GM18861 (cell line): Measurements from ENCODE around the gene CHMP1B.
"Not testable (repeated sequence)": the region's sequence is repeated elsewhere in the genome, so short reads cannot be mapped to it uniquely, and the experiment has no call there.

Experiments
- ATAC-seq: cut with Tn5 transposase; IDR thresholded peaks from one replicate; pipeline ENCODE4 v1.9.1; 2021; ENCODE audit not compliant: unreplicated experiment

The CHMP1B gene

GRCh38 chr18:11839556-11839955 lies 11.7 kb upstream of the CHMP1B start:
- no peak for ATAC-seq

DNA sequence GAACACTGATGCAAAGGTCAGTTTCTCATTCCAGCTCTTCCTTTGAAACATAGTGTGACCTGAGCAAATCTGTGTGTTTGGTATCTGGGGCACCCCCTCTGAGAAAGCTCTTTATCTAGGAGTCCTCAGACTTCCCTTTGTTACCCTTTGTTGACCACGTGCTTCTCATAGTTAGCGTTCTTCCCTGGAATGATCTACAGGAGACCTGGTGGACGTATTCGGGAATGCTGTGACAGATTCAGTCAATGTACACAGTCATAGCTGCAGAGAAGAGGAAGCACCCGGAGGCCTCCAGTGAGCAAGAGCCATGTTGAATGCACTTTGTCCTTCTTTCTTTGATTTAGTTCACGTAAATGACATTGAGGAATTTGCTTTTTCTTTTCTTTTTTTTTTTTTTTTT lies 10.7 kb upstream of the CHMP1B start:
- ATAC-seq: no peak

- ATAC-seq: no peak
Measured at GRCh38 chr18:11842562-11842961, 8.7 kb upstream of the CHMP1B start.

GRCh38 chr18:11844436-11844835 lies 6.8 kb upstream of the CHMP1B start:
- ATAC-seq: no peak

DNA sequence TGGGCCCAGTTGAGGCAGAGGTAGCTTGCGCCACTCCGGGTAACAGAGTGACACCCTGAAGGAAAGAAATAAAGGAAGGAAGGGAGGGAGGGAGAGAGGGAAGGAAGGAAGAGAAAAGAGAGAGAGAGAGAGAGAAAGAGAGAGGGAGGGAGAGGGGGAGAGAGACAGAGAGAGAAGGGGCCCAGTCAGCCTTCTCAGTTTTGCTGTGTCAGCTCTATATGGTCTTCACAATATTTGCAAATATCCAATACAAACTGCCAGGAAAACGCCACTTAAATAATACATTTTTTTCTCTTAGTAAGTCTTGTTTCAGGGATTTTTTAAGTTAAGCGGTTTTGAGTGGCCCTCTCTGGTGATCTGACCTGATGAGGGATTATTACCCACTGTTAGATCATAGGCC lies 5.6 kb upstream of the CHMP1B start:
- no peak for ATAC-seq

DNA sequence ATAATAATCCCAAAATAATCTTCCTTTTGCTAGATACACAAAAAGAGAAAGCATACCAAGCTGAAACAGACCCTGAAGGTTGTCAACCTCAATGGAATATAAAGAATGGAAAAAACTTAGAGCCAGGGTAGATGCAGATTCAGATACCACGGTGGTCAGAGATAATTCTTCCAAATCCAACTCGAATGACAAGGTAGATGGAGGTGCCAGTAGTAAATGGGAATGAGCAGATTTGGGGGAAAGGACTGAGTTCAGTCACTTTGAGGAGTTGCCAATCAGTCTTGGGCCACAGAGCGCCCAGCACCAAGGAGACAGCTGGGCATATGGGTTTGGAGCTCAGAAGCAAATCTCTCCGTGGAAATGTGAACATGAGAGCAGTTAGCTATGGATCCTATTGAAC lies 3.4 kb upstream of the CHMP1B start:
- no peak for ATAC-seq

DNA sequence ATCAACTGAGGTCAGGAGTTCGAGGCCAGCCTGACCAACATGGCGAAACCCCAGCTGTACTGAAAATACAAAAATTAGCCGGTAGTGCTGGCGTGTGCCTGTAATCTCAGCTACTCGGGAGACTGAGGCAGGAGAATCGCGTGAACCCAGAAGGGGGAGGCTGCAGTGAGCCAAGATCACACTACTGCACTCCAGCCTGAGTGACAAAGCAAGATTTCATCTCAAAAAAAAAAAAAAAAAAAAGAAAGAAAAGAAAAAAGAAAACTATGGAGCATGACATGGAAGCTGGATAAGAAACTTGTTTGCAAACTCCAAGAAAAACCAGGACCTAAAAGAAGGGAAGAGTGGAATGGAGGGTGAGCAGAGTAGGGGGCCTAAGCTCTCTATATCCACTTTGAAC lies 1.9 kb upstream of the CHMP1B start:
- no peak for ATAC-seq

DNA sequence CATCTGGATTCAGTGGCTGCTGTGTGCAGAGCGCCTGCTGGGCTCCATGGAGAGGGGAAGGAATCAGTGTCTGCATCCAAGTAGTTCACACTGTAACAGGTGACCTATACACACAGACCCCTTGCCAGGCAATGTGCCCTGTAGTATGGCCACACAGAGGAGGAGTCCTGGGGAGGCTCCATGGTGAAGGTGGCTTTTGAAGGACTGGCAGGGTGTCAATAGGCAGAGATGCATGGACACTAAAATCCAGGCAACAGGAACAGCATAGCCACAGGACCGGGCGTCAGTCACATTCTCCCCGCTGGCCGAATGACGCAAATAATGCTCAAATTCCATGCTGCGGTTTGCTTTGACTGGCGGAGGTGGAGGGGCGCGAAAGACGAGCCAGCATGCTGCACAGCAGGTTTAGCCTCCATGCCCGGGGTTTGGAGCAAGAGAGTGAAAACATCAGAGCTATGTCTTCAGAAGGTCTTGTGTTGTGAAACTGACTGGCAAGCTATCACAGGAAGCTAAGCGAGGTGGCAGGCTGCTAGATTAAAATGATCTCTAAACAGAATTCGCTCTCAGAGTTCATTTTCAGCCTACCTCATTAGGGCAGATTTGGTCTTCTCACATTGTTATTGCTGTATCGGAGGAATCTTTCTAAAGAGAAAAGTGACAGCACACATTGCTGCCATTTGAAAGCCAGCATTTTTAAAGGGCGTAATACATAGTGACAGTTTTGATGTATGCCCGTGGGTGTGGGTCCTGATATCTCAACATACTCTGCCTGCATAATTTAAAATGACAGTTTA lies 1.2 kb upstream of the CHMP1B start:
- ATAC-seq: no peak

- ATAC-seq: peak; percentile 33
Measured at GRCh38 chr18:11850821-11851145, 430 bp upstream of the CHMP1B start.

DNA sequence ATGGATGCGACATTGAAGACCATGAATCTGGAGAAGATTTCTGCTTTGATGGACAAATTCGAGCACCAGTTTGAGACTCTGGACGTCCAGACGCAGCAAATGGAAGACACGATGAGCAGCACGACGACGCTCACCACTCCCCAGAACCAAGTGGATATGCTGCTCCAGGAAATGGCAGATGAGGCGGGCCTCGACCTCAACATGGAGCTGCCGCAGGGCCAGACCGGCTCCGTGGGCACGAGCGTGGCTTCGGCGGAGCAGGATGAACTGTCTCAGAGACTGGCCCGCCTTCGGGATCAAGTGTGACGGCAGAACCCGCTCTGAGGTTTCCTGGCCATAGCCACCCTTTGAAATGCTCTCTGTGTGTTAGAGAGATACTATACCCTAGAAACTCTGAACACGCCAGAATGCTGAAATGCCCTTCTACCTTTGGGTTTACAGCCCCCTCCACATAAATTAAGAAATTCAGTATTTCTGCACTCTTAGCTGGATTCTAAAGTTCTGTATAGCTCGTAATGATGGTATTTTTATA lies 659 bp downstream of the CHMP1B start:
- ATAC-seq: no peak

GRCh38 chr18:11854554-11854953 lies 3.3 kb downstream of the CHMP1B start:
- ATAC-seq: not testable (repeated sequence)

GRCh38 chr18:11857177-11857887 lies 6.1 kb downstream of the CHMP1B start:
- no peak for ATAC-seq

- ATAC-seq: no peak
Measured at GRCh38 chr18:11859282-11859830, 8.1 kb downstream of the CHMP1B start.

GRCh38 chr18:11859903-11860407 lies 8.7 kb downstream of the CHMP1B start:
- ATAC-seq: no peak

DNA sequence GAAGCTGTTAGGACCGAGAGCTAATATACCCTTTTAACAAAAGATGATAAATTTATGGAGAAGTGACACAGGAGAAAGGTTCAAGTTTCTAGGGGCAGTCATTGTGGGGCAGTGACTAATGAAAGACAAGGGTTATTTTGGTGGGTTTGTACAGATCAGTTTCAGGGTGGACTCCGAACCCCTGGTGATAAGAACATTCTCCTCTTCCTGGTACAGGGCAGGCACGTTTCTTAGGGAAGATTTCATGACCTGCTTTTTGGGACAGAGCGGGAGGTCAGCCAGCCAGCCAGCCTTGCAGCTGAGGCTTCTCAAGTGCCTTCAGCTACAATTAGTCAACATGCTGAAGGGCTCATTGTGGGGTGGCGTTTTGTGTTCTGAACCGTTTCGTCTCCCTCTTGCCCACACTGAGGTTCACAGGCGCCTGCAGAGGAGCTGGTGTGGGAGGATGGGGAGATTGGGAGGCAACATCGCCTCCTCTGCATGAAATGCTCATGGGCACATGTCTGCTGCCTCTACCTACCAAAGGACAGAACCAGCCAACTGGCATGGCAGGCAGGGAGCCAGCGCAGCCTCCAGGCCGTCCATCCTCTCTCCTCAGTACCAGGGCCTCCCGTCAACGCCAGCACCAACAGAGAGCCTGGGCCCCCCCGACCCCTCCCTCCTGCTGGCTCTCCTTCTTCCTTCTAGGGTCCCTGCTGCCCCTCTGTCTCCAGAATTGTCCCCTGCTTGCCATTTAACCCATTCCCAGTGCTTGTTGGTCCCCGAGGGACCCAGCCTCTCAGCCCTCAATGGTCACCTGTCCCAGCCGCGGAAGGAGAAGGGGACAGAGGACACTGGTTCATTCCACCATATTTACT lies 9.6 kb downstream of the CHMP1B start:
- no peak for ATAC-seq

GRCh38 chr18:11861583-11862288 lies 10.5 kb downstream of the CHMP1B start:
- no peak for ATAC-seq

- ATAC-seq: no peak
Measured at GRCh38 chr18:11862468-11863137, 11.4 kb downstream of the CHMP1B start.

DNA sequence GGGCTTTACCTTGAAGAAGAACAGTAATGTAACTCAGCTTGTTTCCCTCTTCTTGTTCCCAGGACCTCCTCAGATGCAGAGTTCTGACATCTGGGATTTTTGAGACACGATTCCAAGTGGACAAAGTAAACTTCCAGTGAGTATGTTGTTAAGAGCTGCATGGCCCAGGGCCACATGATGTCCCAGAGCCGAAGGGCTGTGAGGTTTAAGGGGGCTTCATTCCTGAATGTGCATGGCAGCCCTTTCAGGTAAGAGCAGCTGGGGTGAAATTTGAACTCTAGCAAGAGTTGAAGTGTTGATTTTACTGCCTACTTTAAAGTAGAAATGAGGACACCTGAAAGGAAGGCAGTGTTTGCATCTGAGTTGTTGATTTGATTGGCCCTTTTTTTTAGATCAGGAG lies 13.3 kb downstream of the CHMP1B start:
- ATAC-seq: no peak

DNA sequence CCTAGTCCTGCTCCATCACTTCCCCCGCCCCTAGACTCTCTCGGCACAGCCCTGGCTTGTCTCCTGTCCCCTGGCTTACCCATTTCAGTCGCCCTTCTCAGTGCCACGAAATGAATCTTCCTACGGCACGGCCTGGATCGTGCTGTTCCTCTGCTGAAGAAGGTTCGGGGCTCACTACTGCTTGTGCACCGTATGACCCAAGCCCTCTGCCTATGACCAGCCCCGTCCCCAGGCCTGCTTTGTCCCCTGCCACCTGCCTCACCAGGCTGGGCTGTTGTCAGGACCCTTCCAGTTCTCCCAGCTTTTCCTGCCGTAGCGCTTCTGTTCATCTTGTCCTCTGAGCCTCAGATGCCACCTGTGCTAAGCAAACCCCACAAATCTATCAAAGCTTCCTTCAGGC lies 13.9 kb downstream of the CHMP1B start:
- no peak for ATAC-seq

DNA sequence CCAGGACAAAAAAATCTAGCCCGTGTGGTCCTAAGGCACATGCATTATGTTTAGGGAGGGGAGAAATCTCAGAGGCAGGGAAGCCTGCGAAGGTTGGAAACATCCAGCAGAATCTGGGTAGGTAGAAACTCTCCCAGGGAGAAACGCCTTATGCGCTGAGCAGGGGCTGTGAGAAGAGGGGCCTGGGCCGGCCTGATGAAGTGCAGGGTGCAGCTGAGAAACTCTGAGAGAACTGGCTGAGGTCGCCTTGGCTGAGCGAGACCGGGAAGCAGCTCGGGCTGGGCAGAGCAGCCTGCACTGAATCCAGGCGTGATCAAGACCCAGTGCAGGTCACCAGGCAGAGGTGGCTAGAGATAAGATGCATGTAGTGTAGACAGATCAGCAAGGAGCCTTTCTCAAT lies 15.1 kb downstream of the CHMP1B start:
- no peak for ATAC-seq
